WTC11 (cell line): Measurements from ENCODE around the gene ALAS1.

Experiments used
- CBFB ChIP-seq: sonication (generic); formaldehyde crosslinking; IDR thresholded peaks from 2 replicates; pipeline ENCODE4 v1.8.1; 2022; ENCODE audit warnings: mild to moderate bottlenecking, low read depth, missing genetic modification reagents
- SMAD3 ChIP-seq: sonication (generic); formaldehyde crosslinking; IDR thresholded peaks from 2 replicates; pipeline ENCODE4 v1.8.0; 2022; ENCODE audit warnings: missing genetic modification reagents, mild to moderate bottlenecking, borderline replicate concordance
- TF ChIP-seq, protein P1 (sequence below): fragments of 200-600 bp; IDR thresholded peaks from 2 replicates; pipeline ENCODE4 v1.8.0; 2022; ENCODE audit warnings: antibody characterized with exemption
- TF ChIP-seq, protein P2 (sequence below): sonication (generic); formaldehyde crosslinking; IDR thresholded peaks from 2 replicates; pipeline ENCODE4 v1.8.0; 2022; ENCODE audit warnings: mild to moderate bottlenecking, missing genetic modification reagents
- TF ChIP-seq, protein P3 (sequence below): sonication (generic); formaldehyde crosslinking; IDR thresholded peaks from 2 replicates; pipeline ENCODE4 v1.8.0; 2022; ENCODE audit warnings: mild to moderate bottlenecking, missing genetic modification reagents

DNA sequence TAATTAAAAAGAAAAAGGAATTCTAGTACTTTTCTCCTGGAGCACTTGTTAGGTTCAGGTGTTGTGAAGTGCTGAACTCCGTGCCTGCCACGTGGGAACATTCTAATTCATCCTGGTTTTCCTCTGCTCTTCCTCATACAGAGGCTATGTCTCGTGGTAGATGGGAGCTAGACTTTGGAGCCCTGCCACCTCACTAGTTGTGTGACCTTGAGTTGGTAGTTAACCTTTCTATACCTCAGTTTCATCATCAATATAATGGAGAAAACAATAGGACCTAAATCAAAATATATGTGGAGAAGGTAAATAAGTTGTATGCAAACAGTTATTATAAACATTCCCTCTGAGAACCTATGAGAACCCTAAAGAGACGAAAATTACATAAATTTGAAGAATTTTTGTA lies 10.6 kb downstream of the ALAS1 start:
- TF ChIP-seq, protein P1, sequence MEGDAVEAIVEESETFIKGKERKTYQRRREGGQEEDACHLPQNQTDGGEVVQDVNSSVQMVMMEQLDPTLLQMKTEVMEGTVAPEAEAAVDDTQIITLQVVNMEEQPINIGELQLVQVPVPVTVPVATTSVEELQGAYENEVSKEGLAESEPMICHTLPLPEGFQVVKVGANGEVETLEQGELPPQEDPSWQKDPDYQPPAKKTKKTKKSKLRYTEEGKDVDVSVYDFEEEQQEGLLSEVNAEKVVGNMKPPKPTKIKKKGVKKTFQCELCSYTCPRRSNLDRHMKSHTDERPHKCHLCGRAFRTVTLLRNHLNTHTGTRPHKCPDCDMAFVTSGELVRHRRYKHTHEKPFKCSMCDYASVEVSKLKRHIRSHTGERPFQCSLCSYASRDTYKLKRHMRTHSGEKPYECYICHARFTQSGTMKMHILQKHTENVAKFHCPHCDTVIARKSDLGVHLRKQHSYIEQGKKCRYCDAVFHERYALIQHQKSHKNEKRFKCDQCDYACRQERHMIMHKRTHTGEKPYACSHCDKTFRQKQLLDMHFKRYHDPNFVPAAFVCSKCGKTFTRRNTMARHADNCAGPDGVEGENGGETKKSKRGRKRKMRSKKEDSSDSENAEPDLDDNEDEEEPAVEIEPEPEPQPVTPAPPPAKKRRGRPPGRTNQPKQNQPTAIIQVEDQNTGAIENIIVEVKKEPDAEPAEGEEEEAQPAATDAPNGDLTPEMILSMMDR = no peak
- TF ChIP-seq, protein P2, sequence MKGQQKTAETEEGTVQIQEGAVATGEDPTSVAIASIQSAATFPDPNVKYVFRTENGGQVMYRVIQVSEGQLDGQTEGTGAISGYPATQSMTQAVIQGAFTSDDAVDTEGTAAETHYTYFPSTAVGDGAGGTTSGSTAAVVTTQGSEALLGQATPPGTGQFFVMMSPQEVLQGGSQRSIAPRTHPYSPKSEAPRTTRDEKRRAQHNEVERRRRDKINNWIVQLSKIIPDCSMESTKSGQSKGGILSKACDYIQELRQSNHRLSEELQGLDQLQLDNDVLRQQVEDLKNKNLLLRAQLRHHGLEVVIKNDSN (CRISPR knock-in tag) = no peak
- TF ChIP-seq SMAD3 (CRISPR knock-in tag) = no peak
- TF ChIP-seq, protein P3, sequence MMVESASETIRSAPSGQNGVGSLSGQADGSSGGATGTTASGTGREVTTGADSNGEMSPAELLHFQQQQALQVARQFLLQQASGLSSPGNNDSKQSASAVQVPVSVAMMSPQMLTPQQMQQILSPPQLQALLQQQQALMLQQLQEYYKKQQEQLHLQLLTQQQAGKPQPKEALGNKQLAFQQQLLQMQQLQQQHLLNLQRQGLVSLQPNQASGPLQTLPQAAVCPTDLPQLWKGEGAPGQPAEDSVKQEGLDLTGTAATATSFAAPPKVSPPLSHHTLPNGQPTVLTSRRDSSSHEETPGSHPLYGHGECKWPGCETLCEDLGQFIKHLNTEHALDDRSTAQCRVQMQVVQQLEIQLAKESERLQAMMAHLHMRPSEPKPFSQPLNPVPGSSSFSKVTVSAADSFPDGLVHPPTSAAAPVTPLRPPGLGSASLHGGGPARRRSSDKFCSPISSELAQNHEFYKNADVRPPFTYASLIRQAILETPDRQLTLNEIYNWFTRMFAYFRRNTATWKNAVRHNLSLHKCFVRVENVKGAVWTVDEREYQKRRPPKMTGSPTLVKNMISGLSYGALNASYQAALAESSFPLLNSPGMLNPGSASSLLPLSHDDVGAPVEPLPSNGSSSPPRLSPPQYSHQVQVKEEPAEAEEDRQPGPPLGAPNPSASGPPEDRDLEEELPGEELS (CRISPR knock-in tag) = no peak
- no peak for TF ChIP-seq CBFB
